Neural cell (in vitro differentiated cells): ENCODE measurements around the gene KLHL28. TPM values are rescaled to one million over a fixed set of nuclear protein-coding genes. Genes with fewer than 3 reads are reported as not detected.

Experiments used
- H2AFZ ChIP-seq: fragments of 200-600, 300-800 bp; sonication (generic), shearing (Covaris generic); 2 replicates; pipeline ENCODE4 v1.6.0; 2014; ENCODE audit warnings: low read depth, mild to moderate bottlenecking, antibody characterized with exemption, low read length, moderate library complexity
- H3F3A ChIP-seq: fragments of 200-600 bp; shearing (Covaris generic); 2 replicates; pipeline ENCODE4 v1.6.1; 2016; ENCODE audit warnings: mild to moderate bottlenecking, moderate library complexity, mixed read lengths, antibody characterized with exemption, low read length; ENCODE audit not compliant: insufficient read depth, poor library complexity, severe bottlenecking
- H3K27ac ChIP-seq: fragments of 200-600, 300-800 bp; sonication (generic), shearing (Covaris generic); 2 replicates; pipeline ENCODE4 v1.5.1; 2014; ENCODE audit warnings: mild to moderate bottlenecking, low read length, moderate library complexity
- H3K27me3 ChIP-seq: fragments of 300-800, 200-600 bp; sonication (generic), shearing (Covaris generic); 2 replicates; pipeline ENCODE4 v1.6.0; 2014; ENCODE audit warnings: mild to moderate bottlenecking, low read depth, low read length, moderate library complexity; ENCODE audit not compliant: insufficient read depth
- H3K36me3 ChIP-seq: fragments of 300-800, 200-600 bp; sonication (generic), shearing (Covaris generic); 2 replicates; pipeline ENCODE4 v1.5.1; 2014; ENCODE audit warnings: mild to moderate bottlenecking, antibody characterized with exemption, low read length, moderate library complexity; ENCODE audit not compliant: insufficient read depth
- H3K4me2 ChIP-seq: fragments of 300-800, 200-600 bp; sonication (generic), shearing (Covaris generic); 2 replicates; pipeline ENCODE4 v1.6.0; 2014; ENCODE audit warnings: mild to moderate bottlenecking, low read length
- H3K4me3 ChIP-seq: fragments of 300-800, 200-600 bp; sonication (generic), shearing (Covaris generic); 2 replicates; pipeline ENCODE4 v1.5.1; 2014; ENCODE audit warnings: mild to moderate bottlenecking, low read length, moderate library complexity
- H3K79me2 ChIP-seq: fragments of 200-600 bp; shearing (Covaris generic); replicated peaks from 2 replicates; pipeline ENCODE4 v1.6.0; 2014; ENCODE audit warnings: mild to moderate bottlenecking, low read length, moderate library complexity; ENCODE audit not compliant: insufficient read depth
- H3K9ac ChIP-seq: fragments of 300-800, 200-600 bp; sonication (generic), shearing (Covaris generic); 2 replicates; pipeline ENCODE4 v1.6.1; 2016; ENCODE audit warnings: mild to moderate bottlenecking, low read length, mixed read lengths
- H3K9me2 ChIP-seq: fragments of 200-600 bp; shearing (Covaris generic); 2 replicates; pipeline ENCODE4 v1.6.1; 2016; ENCODE audit warnings: mild to moderate bottlenecking, low read length, mixed read lengths; ENCODE audit not compliant: insufficient read depth
- H3K9me3 ChIP-seq: fragments of 200-600, 300-800 bp; sonication (generic), shearing (Covaris generic); 2 replicates; pipeline ENCODE4 v1.6.1; 2016; ENCODE audit warnings: mild to moderate bottlenecking, mixed run types, low read length, moderate library complexity, mixed read lengths
- H4K20me1 ChIP-seq: fragments of 200-600 bp; shearing (Covaris generic); 2 replicates; pipeline ENCODE4 v1.6.1; 2016; ENCODE audit warnings: mild to moderate bottlenecking, mixed run types; ENCODE audit not compliant: insufficient read depth
- CTCF ChIP-seq: fragments of 450-650 bp; IDR thresholded peaks from 2 replicates; pipeline ENCODE4 v1.5.1; 2014; ENCODE audit warnings: antibody characterized with exemption, mild to moderate bottlenecking, moderate library complexity; ENCODE audit not compliant: poor library complexity, severe bottlenecking
- EP300 ChIP-seq: fragments of 450-650 bp; conservative IDR thresholded peaks from 2 replicates; pipeline ENCODE4 v1.6.1; 2014; ENCODE audit warnings: antibody characterized with exemption, mild to moderate bottlenecking, moderate library complexity; ENCODE audit not compliant: poor library complexity, severe bottlenecking
- EZH2 ChIP-seq: fragments of 200-600, 300-800 bp; shearing (Covaris generic), sonication (generic); IDR thresholded peaks from 2 replicates; pipeline ENCODE4 v1.6.1; 2014; ENCODE audit warnings: antibody characterized with exemption, low read length, borderline replicate concordance, mild to moderate bottlenecking; ENCODE audit not compliant: insufficient read depth, poor library complexity, severe bottlenecking
- MXI1 ChIP-seq: fragments of 450-650 bp; conservative IDR thresholded peaks from 2 replicates; pipeline ENCODE4 v1.6.1; 2014; ENCODE audit warnings: antibody characterized with exemption, mild to moderate bottlenecking; ENCODE audit not compliant: poor library complexity, severe bottlenecking
- POLR2AphosphoS5 ChIP-seq: IDR thresholded peaks from 2 replicates; pipeline ENCODE4 v1.6.1; 2012
- RAD21 ChIP-seq: fragments of 450-650 bp; conservative IDR thresholded peaks from 2 replicates; pipeline ENCODE4 v1.6.1; 2014; ENCODE audit warnings: antibody characterized with exemption, mild to moderate bottlenecking, moderate library complexity
- REST ChIP-seq: IDR thresholded peaks from 2 replicates; pipeline ENCODE4 v1.6.1; 2012; ENCODE audit warnings: borderline replicate concordance
- SMC3 ChIP-seq: fragments of 450-650 bp; conservative IDR thresholded peaks from 2 replicates; pipeline ENCODE4 v1.6.1; 2014; ENCODE audit warnings: antibody characterized with exemption, mild to moderate bottlenecking, moderate library complexity; ENCODE audit not compliant: poor library complexity
- TAF1 ChIP-seq: IDR thresholded peaks from 2 replicates; pipeline ENCODE4 v1.6.1; 2012; ENCODE audit warnings: low read depth
- polyA plus RNA-seq: library from polyadenylated mRNA; depleted of rRNA; stranded (reverse); fragments of >200 nt; gene quantifications from 2 replicates; pipeline ENCODE4 v1.2.3, GENCODE V29; 2014

Gene KLHL28
- polyA plus RNA-seq, 1 donor from 2014 or later: 17.4 TPM

GRCh38 chr14:44941591-44941990, 20.2 kb downstream of the KLHL28 start:
- Histone ChIP-seq H3F3A (no peaks in the 10 kb centered on the region), H3K36me3 (peaks cover 21% of the 10 kb centered on the region), H4K20me1 (no peaks in the 10 kb centered on the region), H3K9me3 (peaks cover 4% of the 10 kb centered on the region), H3K27me3 (no peaks in the 10 kb centered on the region), H2AFZ (no peak overlapping the region), H3K4me2 (no peak overlapping the region), H3K9me2 (no peaks in the 10 kb centered on the region), H3K79me2 (peaks cover 4% of the 10 kb centered on the region), H3K27ac (no peak overlapping the region), H3K4me3 (no peak overlapping the region), H3K9ac (no peak overlapping the region)
- TF ChIP-seq TAF1: no peak
- TF ChIP-seq EP300: no peak
- TF ChIP-seq SMC3: no peak
- no peak for TF ChIP-seq EZH2
- TF ChIP-seq MXI1: no peak
- TF ChIP-seq REST: no peak
- no peak for TF ChIP-seq RAD21
- no peak for TF ChIP-seq POLR2AphosphoS5

- peaks cover 4% of the 10 kb centered on the region for H3K79me2 ChIP-seq
- no peaks in the 10 kb centered on the region for H3K27me3 ChIP-seq
- no peaks in the 10 kb centered on the region for H4K20me1 ChIP-seq
- H3F3A ChIP-seq: no peaks in the 10 kb centered on the region
- peaks cover 21% of the 10 kb centered on the region for H3K36me3 ChIP-seq
- no peak overlapping the region for H2AFZ ChIP-seq
- H3K4me3 ChIP-seq: no peak overlapping the region
- no peak overlapping the region for H3K4me2 ChIP-seq
- no peak overlapping the region for H3K27ac ChIP-seq
- H3K9me3 ChIP-seq: peaks cover 4% of the 10 kb centered on the region
- H3K9me2 ChIP-seq: no peaks in the 10 kb centered on the region
- TF ChIP-seq EZH2 (no peak), TAF1 (no peak), EP300 (no peak), REST (no peak), SMC3 (no peak), POLR2AphosphoS5 (no peak), MXI1 (no peak), CTCF (no peak), RAD21 (no peak)
- H3K9ac ChIP-seq: no peak overlapping the region
Observed at GRCh38 chr14:44940944-44941343, 20.8 kb downstream of the KLHL28 start.
